CD4-positive, alpha-beta T cell treated with Interleukin-15 for 4 hours (primary cell): ENCODE results near the gene PDIA4.
"Not testable (repeated sequence)": the region's sequence is repeated elsewhere in the genome, so short reads cannot be mapped to it uniquely, and the experiment has no call there.

Experiments used
- DNase-seq: peaks from one replicate; pipeline ENCODE4 v3.0.0-alpha.2; 2020; ENCODE audit warnings: low spot score

PDIA4 gene, protein sequence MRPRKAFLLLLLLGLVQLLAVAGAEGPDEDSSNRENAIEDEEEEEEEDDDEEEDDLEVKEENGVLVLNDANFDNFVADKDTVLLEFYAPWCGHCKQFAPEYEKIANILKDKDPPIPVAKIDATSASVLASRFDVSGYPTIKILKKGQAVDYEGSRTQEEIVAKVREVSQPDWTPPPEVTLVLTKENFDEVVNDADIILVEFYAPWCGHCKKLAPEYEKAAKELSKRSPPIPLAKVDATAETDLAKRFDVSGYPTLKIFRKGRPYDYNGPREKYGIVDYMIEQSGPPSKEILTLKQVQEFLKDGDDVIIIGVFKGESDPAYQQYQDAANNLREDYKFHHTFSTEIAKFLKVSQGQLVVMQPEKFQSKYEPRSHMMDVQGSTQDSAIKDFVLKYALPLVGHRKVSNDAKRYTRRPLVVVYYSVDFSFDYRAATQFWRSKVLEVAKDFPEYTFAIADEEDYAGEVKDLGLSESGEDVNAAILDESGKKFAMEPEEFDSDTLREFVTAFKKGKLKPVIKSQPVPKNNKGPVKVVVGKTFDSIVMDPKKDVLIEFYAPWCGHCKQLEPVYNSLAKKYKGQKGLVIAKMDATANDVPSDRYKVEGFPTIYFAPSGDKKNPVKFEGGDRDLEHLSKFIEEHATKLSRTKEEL

DNA sequence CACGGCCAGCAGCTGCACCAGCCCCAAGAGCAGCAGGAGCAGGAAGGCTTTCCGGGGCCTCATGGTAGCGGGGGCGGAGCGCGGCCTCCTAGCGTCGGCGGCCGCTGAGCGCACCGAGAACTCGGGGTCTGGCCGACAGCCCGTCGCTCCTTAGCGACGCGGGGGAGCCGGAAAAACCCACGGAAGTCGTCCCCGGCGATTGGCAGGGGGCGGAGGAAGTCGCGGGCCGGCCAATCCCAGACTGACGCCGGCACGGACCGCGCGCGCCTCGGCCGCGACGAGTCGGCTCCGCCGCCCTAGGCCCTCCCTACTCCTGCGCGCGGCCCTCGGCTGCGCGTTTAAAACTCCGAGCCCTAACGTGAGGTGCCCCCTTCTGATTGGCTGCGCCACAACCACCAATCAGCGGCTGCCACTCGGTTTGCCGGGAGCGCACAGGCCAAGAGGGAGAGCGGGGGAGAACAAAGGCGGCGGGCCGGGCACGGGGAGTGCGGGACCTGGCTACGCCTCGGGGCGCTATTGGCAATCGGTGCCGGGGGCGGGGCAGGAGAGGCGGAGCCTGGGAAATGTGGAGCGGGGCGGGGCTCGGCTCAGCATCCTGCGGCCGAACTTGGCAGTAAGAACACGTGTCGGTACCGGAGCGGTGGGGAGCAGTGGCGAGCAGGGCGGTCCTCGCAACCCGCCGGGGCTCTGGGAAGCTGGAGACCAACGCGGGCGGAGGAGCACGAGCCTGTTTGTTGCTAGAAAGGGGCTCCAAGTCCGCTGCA is at the start of gene PDIA4:
Gene PDIA4, minus strand, starts transcription at position 160 of the 764 bp plus-strand sequence. Its CDS starts 97 bp downstream, at position 63.
- peak; percentile 99 for DNase-seq

DNA sequence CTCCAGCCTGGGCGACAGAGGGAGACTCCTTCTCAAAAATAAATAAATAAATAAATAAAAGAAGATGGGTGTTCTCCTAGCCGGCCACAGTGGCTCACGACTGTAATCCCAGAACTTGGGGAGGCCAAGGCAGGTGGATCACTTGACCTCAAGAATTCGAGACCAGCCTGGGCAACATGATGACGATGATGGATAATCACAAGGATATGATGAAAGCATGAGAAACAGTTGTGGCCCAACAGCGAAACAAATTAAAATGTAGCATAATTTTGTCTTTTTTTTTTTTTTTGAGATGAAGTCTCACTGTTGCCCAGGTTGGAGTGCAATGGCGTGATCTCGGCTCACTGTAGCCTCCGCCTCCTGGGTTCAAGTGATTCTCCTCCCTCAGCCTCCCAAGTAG is 49.3 kb upstream of the PDIA4 start:
- no peak for DNase-seq

DNA sequence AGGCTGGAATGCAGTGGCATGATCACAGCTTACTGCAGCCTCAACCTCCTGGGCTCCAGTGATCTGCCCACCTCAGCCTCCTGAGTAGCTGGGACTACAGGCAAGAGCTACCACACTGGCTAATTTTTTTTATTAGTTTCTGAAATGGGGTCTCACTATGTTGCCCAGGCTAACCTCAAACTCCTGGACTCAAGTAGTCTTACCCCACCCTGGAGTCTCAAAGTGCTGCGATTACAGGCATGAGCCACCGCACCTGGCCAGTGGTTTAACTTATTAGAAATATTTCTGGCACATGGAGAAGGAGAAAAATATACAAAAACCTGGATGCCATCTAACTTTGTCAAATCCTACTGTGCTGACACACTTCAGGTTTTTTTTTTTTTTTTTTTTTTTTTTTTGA is 47.0 kb upstream of the PDIA4 start:
- DNase-seq: no peak

DNA sequence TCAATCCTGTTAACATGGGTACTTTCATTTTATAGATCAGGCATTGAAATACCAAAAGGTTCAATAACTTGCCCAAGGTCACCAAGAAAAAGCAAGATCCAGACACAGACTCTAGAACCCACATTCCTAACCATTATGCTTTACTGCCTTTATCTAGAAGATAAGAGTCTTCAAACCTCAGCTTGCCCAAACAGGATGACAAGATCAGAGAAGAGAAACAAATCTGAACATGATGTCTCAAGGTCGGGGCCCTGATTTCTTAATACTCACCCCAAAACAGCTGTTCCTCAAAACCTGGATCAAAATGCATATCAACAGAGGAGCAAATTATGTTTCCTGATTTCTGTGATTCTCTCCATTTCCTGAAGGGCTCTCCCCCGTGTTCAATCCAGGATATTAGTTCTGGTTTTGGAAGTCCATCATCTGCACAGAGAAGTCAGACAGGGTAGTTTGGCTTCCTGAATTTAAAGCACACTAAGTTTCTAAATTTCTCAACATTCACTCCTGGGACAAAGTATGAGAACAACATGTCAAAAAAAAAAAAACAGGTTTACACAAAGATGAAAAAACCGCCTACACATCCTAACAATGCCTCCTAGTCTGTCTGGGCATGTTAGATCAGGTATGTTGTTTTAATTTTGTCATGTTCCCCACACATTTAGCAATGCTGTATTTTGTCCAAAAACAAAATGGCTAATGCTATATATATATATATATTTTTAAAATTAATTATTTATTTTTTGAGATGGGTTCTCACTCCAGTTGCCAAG is 46.0 kb upstream of the PDIA4 start:
- DNase-seq: no peak

GRCh38 chr7:149072438-149072775 is 44.1 kb upstream of the PDIA4 start:
- no peak for DNase-seq

DNA sequence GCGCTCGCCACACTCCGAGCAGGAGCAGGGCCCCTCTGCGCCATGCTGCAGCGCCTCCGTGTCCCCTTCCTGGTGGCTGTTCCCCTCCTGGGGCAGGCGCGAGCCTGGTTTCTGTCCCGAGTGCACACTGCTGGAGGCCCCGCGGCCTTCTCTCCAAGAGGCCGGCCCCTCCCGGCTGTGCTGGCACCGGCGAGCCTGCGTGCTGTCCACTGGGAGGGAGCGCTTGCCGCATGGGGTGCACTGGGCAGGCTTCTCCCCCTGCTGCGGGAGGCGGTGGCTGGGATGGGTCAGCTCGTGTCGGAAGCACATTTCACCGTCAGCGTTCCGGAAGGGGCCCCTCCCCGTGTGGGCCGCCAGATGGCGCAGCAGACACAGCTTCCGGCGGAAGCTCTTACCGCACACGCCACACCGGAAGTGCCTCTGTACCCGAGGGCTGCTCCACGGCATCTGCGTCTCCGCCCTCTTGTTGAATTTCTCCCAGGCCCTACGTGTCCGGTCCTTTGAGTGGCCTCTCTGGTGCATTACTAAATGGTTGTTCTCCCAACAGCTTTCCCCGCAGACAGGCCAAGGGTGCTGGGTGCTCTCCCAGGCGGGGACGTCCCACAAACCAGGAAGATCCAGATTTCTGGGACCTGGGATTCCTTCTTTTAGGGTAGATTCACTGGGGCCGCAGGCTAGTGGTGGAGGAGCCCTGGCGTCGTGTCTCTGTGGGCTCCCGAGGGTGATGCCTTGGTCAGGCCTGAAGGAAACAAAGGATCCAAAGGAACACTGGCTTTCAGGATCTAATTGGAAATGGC is 43.5 kb upstream of the PDIA4 start:
- peak; percentile 52 for DNase-seq

- no peak for DNase-seq
Observed at GRCh38 chr7:149071182-149071635, 42.9 kb upstream of the PDIA4 start.

- no peak for DNase-seq
Observed at GRCh38 chr7:149070372-149071125, 42.2 kb upstream of the PDIA4 start.

DNA sequence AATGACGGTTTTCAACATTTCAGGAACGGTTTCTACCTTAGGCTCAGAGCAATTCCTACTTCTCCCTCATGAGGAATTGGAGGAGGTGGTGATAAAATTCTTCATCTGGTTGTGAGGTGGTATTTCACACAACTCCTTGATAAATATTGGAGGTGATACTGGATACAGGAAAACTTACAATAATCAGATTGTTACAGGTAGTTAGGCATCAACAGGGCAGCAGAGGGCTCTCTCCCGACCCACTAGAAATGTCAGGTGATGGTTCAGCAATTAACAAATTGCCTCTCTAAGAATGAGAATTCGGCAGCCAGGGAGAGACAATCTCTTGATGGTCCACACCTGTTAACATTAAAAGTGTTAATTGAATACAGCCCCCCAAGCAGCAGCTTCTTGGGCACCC is 39.6 kb upstream of the PDIA4 start:
- no peak for DNase-seq

- no peak for DNase-seq
Observed at GRCh38 chr7:149063476-149063875, 35.2 kb upstream of the PDIA4 start.

- not testable (repeated sequence) for DNase-seq
Observed at GRCh38 chr7:149062217-149062899, 34.1 kb upstream of the PDIA4 start.

DNA sequence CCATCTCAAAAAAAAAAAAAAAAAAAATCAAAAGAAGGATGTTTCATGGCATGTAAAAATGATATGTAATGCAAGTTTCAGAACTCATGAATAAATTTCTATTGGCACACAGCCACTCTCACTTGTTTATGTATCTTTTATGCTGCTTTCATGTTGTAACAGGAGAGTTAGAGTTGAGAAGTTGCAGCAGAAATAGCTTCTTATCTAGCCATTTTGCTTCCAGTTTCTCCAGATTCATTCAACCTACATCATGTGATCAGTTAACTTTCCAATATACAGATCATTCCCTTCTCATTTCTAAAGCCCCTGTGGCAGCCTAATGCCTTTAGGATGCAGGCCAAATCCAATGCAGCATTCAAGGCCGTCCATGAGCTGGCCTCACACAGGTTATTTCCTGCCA is 31.9 kb upstream of the PDIA4 start:
- DNase-seq: no peak

GRCh38 chr7:149053885-149054284 is 25.6 kb upstream of the PDIA4 start:
- no peak for DNase-seq

GRCh38 chr7:149053384-149053783 is 25.1 kb upstream of the PDIA4 start:
- no peak for DNase-seq

DNA sequence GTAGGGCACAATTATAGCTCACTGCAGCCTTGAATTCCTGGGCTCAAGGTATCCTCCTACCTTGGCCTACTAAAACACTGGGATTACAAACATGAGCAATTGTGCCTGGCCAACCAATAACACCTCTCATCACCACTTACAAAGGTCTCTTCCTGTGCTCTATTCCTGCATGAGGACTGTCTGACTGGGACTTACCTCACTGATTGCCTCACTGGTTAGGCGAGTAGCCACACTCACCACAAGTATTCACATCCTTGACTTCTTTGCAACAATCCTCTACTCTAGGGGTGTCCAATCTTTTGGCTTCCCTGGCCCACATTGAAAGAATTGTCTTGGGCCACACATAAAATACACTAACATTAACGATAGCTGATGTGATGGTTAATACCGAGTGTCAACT is 22.6 kb upstream of the PDIA4 start:
- no peak for DNase-seq

DNA sequence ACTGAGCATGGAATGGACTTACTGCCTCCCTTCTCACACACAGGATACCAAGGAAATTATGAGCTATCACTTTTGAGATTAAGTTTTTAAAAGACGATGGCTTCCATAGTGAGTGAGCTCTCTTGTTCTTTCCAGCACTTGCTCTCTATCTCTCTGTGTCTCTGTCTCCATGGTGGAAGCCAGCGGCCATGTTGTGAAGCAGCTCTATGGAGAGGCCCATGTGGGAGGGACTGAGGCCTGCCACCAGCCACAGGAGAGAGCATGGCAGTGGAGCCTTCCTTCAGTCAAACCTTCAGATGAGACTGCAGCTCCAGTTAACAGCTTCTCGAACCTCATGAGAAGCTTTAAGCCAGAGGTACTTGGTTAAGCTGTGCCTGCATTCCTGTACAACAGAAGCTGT is 20.5 kb upstream of the PDIA4 start:
- no peak for DNase-seq

- DNase-seq: no peak
Observed at GRCh38 chr7:149046416-149046815, 18.1 kb upstream of the PDIA4 start.

GRCh38 chr7:149043936-149044335 is 15.6 kb upstream of the PDIA4 start:
- no peak for DNase-seq

GRCh38 chr7:149041350-149041749 is 13.0 kb upstream of the PDIA4 start:
- DNase-seq: no peak

DNA sequence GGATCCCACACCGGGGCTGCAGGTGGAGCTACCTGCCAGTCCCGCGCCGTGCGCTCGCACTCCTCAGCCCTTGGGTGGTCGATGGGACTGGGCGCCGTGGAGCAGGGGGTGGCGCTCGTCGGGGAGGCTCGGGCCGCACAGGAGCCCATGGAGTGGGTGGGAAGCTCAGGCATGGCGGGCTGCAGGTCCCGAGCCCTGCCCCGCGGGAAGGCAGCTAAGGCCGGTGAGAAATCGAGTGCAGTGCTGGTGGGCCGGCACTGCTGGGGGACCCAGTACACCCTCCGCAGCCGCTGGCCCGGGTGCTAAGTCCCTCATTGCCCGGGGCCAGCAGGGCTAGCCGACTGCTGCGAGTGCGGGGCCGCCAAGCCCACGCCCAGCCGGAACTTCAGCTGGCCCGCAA is 10.3 kb upstream of the PDIA4 start:
- DNase-seq: not testable (repeated sequence)
